ENCODE data around the gene ANO4. TPM values are rescaled to one million over a fixed set of nuclear protein-coding genes. Genes with fewer than 3 reads are reported as not detected.

ANO4 gene
- total RNA-seq, 1 experiment from 2014 or later, result 5.7 TPM

GRCh38 chr12:100908501-100908900, 113.9 kb downstream of the ANO4 start:
- no peak for DNase-seq

More at GRCh38 chr12:100908501-100908900, 113.9 kb downstream of the ANO4 start:
- no CpG with 5 or more reads among the region's 2 CpGs for WGBS (ENCODE audit: extremely low coverage, insufficient read length, low lambda C conversion rate)
- TF ChIP-seq CTCF (conservative IDR thresholded peaks at IDR 0.05), result no peak
- no peak overlapping the region for H4K8ac ChIP-seq (replicated peaks; ENCODE audit: insufficient read length, low read depth, low read length)
- no peak overlapping the region for H3K4me3 Mint-ChIP-seq
- no peaks in the 10 kb centered on the region for H3K27me3 ChIP-seq (ENCODE audit: insufficient read depth, low read length)
- no peaks in the 10 kb centered on the region for H3K23me2 ChIP-seq (ENCODE audit: insufficient read length, low read depth, low read length, poor library complexity, severe bottlenecking)
- no peak overlapping the region for H3K56ac ChIP-seq (ENCODE audit: insufficient read length, low read depth, low read length)
- no peak overlapping the region for H2BK5ac ChIP-seq (ENCODE audit: insufficient read length, low read length)
- no peak overlapping the region for H4K5ac ChIP-seq (ENCODE audit: insufficient read length, low read depth, low read length)
- no peak overlapping the region for H2AK5ac ChIP-seq (ENCODE audit: insufficient read length, low read length)
- H3K36me3 Mint-ChIP-seq (ENCODE audit: insufficient read depth in 1 of 3, low read depth in 3 of 3), result no peaks in the 10 kb centered on the region
- no peak overlapping the region for H3T11ph ChIP-seq (ENCODE audit: low read length)
- H3K79me1 ChIP-seq (ENCODE audit: insufficient read depth, low read depth, low read length, poor library complexity, severe bottlenecking), result no peaks in the 10 kb centered on the region
- no peak overlapping the region for H2AFZ ChIP-seq (ENCODE audit: low read length)
- H2BK120ac ChIP-seq (ENCODE audit: low read depth, low read length, poor library complexity, severe bottlenecking), result no peak overlapping the region
- H3K14ac ChIP-seq (ENCODE audit: insufficient read depth, low read length), result no peak overlapping the region
- H2BK20ac ChIP-seq (ENCODE audit: low read depth, low read length, poor library complexity, severe bottlenecking), result no peak overlapping the region
- no peaks in the 10 kb centered on the region for H4K20me1 ChIP-seq (ENCODE audit: control insufficient read depth, insufficient read depth, insufficient read length)
- H3K27me3 Mint-ChIP-seq (ENCODE audit: low read depth), result no peaks in the 10 kb centered on the region
- H3K27ac ChIP-seq (ENCODE audit: insufficient read length, low read depth, low read length), result no peak overlapping the region
- no peaks in the 10 kb centered on the region for H3K9me3 Mint-ChIP-seq
- no peak overlapping the region for H2BK12ac ChIP-seq (ENCODE audit: insufficient read length, low read depth, low read length)
- no peak overlapping the region for H3K27ac Mint-ChIP-seq
- H3K79me2 ChIP-seq (ENCODE audit: insufficient read depth, low read length), result no peaks in the 10 kb centered on the region
- no peak overlapping the region for H3K18ac ChIP-seq (ENCODE audit: insufficient read length, low read depth, low read length)
- no peak overlapping the region for H3K4me2 ChIP-seq (ENCODE audit: insufficient read depth, insufficient read length, low read length)
- H3K4me1 Mint-ChIP-seq, result no peaks in the 10 kb centered on the region
- no peak overlapping the region for H3K23ac ChIP-seq (ENCODE audit: insufficient read length, low read depth, low read length)
- no peak overlapping the region for H3K9ac ChIP-seq (ENCODE audit: extremely low read depth, insufficient read length, low read length)
- no peaks in the 10 kb centered on the region for H3K9me3 ChIP-seq (ENCODE audit: control insufficient read depth, low read depth, low read length)
- no peaks in the 10 kb centered on the region for H3K4me1 ChIP-seq (ENCODE audit: insufficient read depth, low read length)
- H4K91ac ChIP-seq (ENCODE audit: insufficient read length, low read depth, low read length), result no peak overlapping the region
- no peak overlapping the region for H2BK15ac ChIP-seq (ENCODE audit: low read depth, low read length)
- no peak overlapping the region for H3K4ac ChIP-seq (ENCODE audit: low read depth, low read length)
